Effector memory CD4-positive, alpha-beta T cell (primary cell): ENCODE data around the gene CPA5.

ENCODE experiments used
- DNase-seq, 3 donors: peaks; one replicate each; pipeline ENCODE4 v3.0.0-alpha.2; 2020
- H3K27ac ChIP-seq: 2 replicates; pipeline ENCODE4 v1.7.0; 2013; ENCODE audit warnings: mild to moderate bottlenecking, low read length, moderate library complexity; ENCODE audit not compliant: insufficient read depth, poor library complexity, severe bottlenecking
- H3K27me3 ChIP-seq: replicated peaks from 2 replicates; pipeline ENCODE4 v1.7.0; 2013; ENCODE audit warnings: mild to moderate bottlenecking, low read length; ENCODE audit not compliant: insufficient read depth, control insufficient read depth, poor library complexity, severe bottlenecking
- H3K36me3 ChIP-seq: 2 replicates; pipeline ENCODE4 v1.7.0; 2013; ENCODE audit warnings: mild to moderate bottlenecking, low read length, moderate library complexity; ENCODE audit not compliant: control insufficient read depth, insufficient read depth
- H3K4me1 ChIP-seq: 2 replicates; pipeline ENCODE4 v1.7.0; 2013; ENCODE audit warnings: low read length, mild to moderate bottlenecking; ENCODE audit not compliant: control insufficient read depth, insufficient read depth, poor library complexity, severe bottlenecking
- H3K4me3 ChIP-seq: 2 replicates; pipeline ENCODE4 v1.7.0; 2013; ENCODE audit warnings: low read length, low read depth, mild to moderate bottlenecking; ENCODE audit not compliant: insufficient read depth, poor library complexity, severe bottlenecking
- H3K9me3 ChIP-seq: 2 replicates; pipeline ENCODE4 v1.7.0; 2013; ENCODE audit warnings: mild to moderate bottlenecking, low read length, moderate library complexity; ENCODE audit not compliant: control insufficient read depth

Gene CPA5

GRCh38 chr7:130409067-130409711 lies 64.6 kb downstream of the CPA5 start:
- Histone ChIP-seq H3K4me1 (no peaks in the 10 kb centered on the region), H3K27me3 (no peaks in the 10 kb centered on the region), H3K36me3 (no peaks in the 10 kb centered on the region), H3K4me3 (no peak overlapping the region), H3K9me3 (no peaks in the 10 kb centered on the region), H3K27ac (no peak overlapping the region)
- no peak for DNase-seq

- Histone ChIP-seq H3K4me1 (no peaks in the 10 kb centered on the region), H3K9me3 (no peaks in the 10 kb centered on the region), H3K36me3 (no peaks in the 10 kb centered on the region), H3K27me3 (no peaks in the 10 kb centered on the region), H3K27ac (no peak overlapping the region), H3K4me3 (no peak overlapping the region)
- no peak for DNase-seq
Measured at GRCh38 chr7:130409712-130410072, 65.1 kb downstream of the CPA5 start.

GRCh38 chr7:130410868-130411541 lies 66.4 kb downstream of the CPA5 start:
- Histone ChIP-seq H3K4me1 (no peaks in the 10 kb centered on the region), H3K27me3 (no peaks in the 10 kb centered on the region), H3K27ac (no peak overlapping the region), H3K4me3 (no peak overlapping the region), H3K9me3 (no peaks in the 10 kb centered on the region), H3K36me3 (no peaks in the 10 kb centered on the region)
- DNase-seq, result no peak

- no peaks in the 10 kb centered on the region for H3K4me1 ChIP-seq
- no peaks in the 10 kb centered on the region for H3K27me3 ChIP-seq
- no peak overlapping the region for H3K4me3 ChIP-seq
- no peaks in the 10 kb centered on the region for H3K36me3 ChIP-seq
- DNase-seq, result no peak
- H3K9me3 ChIP-seq, result no peaks in the 10 kb centered on the region
- no peak overlapping the region for H3K27ac ChIP-seq
Measured at GRCh38 chr7:130413201-130413600, 68.6 kb downstream of the CPA5 start.

- Histone ChIP-seq H3K27ac (no peak overlapping the region), H3K4me3 (no peak overlapping the region), H3K4me1 (no peaks in the 10 kb centered on the region), H3K9me3 (no peaks in the 10 kb centered on the region), H3K36me3 (no peaks in the 10 kb centered on the region), H3K27me3 (no peaks in the 10 kb centered on the region)
- DNase-seq, result no peak
Measured at GRCh38 chr7:130415006-130415405, 70.4 kb downstream of the CPA5 start.

GRCh38 chr7:130417213-130417612 lies 72.6 kb downstream of the CPA5 start:
- no peak overlapping the region for H3K4me3 ChIP-seq
- no peaks in the 10 kb centered on the region for H3K9me3 ChIP-seq
- no peaks in the 10 kb centered on the region for H3K4me1 ChIP-seq
- H3K27ac ChIP-seq, result no peak overlapping the region
- no peaks in the 10 kb centered on the region for H3K27me3 ChIP-seq
- DNase-seq, result no peak
- H3K36me3 ChIP-seq, result no peaks in the 10 kb centered on the region

- Histone ChIP-seq H3K36me3 (no peaks in the 10 kb centered on the region), H3K4me1 (no peaks in the 10 kb centered on the region), H3K27ac (no peak overlapping the region), H3K4me3 (no peak overlapping the region), H3K27me3 (no peaks in the 10 kb centered on the region), H3K9me3 (no peaks in the 10 kb centered on the region)
- no peak for DNase-seq
Measured at GRCh38 chr7:130418306-130418705, 73.7 kb downstream of the CPA5 start.
